ENCODE data around the gene CCNF. TPM values are rescaled to one million over a fixed set of nuclear protein-coding genes. Genes with fewer than 3 reads are reported as not detected.

CCNF gene
- total and polyA plus RNA-seq, 2 of the 4 experiments (the other 2 are of a cell fraction), result 8.2 to 20.1 TPM

- intact Hi-C loops (cut with micrococcal nuclease) (no loop called here), in situ Hi-C loops (cut with MboI; ENCODE audit: low sequenced_read_pairs) (loop anchor here (10.0 kb wide), 1 partner anchor 251 kb away; the partner anchor contains the start of gene ECI1), dilution Hi-C loops (cut with HindIII; ENCODE audit: low sequenced_read_pairs, unreplicated experiment) (no loop called here)
- Histone ChIP-seq H4K5ac (ENCODE audit: low read depth, low read length) (no peak overlapping the region), H2BK120ac (ENCODE audit: low read depth, low read length) (no peak overlapping the region), H4K20me1 (ENCODE audit: insufficient read depth, low read length) (peaks cover 13% of the 10 kb centered on the region; the same call in 1 of the 2 replicates), H2AK5ac (ENCODE audit: low read depth, low read length) (no peak overlapping the region), H3K4me3 (ENCODE audit: insufficient read depth, low read depth, low read length) (no peak overlapping the region), H3K14ac (replicated peaks; ENCODE audit: low read depth, low read length) (no peak overlapping the region), H3K4me1 (ENCODE audit: control insufficient read depth, insufficient read depth, low read length) (peaks cover 9% of the 10 kb centered on the region), H3K56ac (ENCODE audit: extremely low read depth, insufficient read depth, low read length) (no peak overlapping the region), H3K9me1 (ENCODE audit: insufficient read depth, low read length) (no peaks in the 10 kb centered on the region), H3K36me3 (ENCODE audit: control insufficient read depth, insufficient read depth, low read length) (no peaks in the 10 kb centered on the region), H3K27ac (ENCODE audit: insufficient read depth, low read length) (no peak overlapping the region), H3K4ac (ENCODE audit: low read depth, low read length) (no peak overlapping the region), H3K18ac (ENCODE audit: low read depth, low read length) (no peak overlapping the region), H3K79me1 (ENCODE audit: low read depth in 1 of 2, low read length in 2 of 2) (peaks cover 0 to 19% of the 10 kb centered on the region in 2 experiments; a peak in 1 of 4 replicates), H3K27me3 (ENCODE audit: control insufficient read depth, insufficient read depth, low read length) (no peaks in the 10 kb centered on the region), H3K4me2 (ENCODE audit: low read depth, low read length) (no peak overlapping the region), H3K9ac (ENCODE audit: low read depth, low read length) (no peak overlapping the region), H2AFZ (replicated peaks; ENCODE audit: low read length, poor library complexity) (no peak overlapping the region), H2BK20ac (ENCODE audit: low read depth, low read length) (no peak overlapping the region), H2BK5ac (ENCODE audit: low read depth, low read length, poor library complexity, severe bottlenecking) (no peak overlapping the region), H4K91ac (ENCODE audit: insufficient read depth, low read depth, low read length) (no peak overlapping the region), H2BK15ac (ENCODE audit: low read depth, low read length) (no peak overlapping the region), H4K8ac (ENCODE audit: low read depth in 2 of 2, low read length in 2 of 2) (no peak overlapping the region), H3K9me3 (ENCODE audit: control insufficient read depth, insufficient read depth, low read length) (no peaks in the 10 kb centered on the region), H2AK9ac (replicated peaks; ENCODE audit: low read depth, low read length, poor library complexity) (no peak overlapping the region), H3K23ac (ENCODE audit: low read depth, low read length) (no peak overlapping the region)
- WGBS, 2 experiments (ENCODE audit: extremely low coverage in 2 of 2, insufficient read length in 1 of 2), result 100% methylated on average over 1 of the region's 14 CpGs; no CpG with 5 or more reads in 1 of the 2 experiments
- BruUV-seq (replicated peaks), result no TSS peak
- ATAC-seq (ENCODE audit: low read depth) (no peak), DNase-seq (no peak)
- ChIA-PET CTCF (no interaction called here), POLR2A (ENCODE audit: unreplicated experiment) (no interaction called here)
- no peak for TF ChIP-seq MAFK (IDR thresholded peaks at IDR 0.05; ENCODE audit: low read depth, low read length)
- TF ChIP-seq POLR2A (IDR thresholded peaks at IDR 0.05; ENCODE audit: low read depth, low read length), result no peak
- no peak for TF ChIP-seq RCOR1 (IDR thresholded peaks at IDR 0.05; ENCODE audit: insufficient replicate concordance, low read length)
- TF ChIP-seq MXI1 (IDR thresholded peaks at IDR 0.05; ENCODE audit: borderline replicate concordance, low read depth, low read length), result no peak
- TF ChIP-seq RAD21 (IDR thresholded peaks at IDR 0.05; ENCODE audit: low read length), result no peak
Measured at GRCh38 chr16:2505695-2506094, 76.4 kb downstream of the CCNF start.

Data from IMR-90 (cell line).